Stimulated activated CD8-positive, alpha-beta memory T cell treated with anti-CD3 and anti-CD28 coated beads, Interleukin-7, amount 100 ng/mL, for 48 hours (primary cell): ENCODE data around the gene KANSL2.

ENCODE experiments used
- DNase-seq, 2 donors: peaks; one replicate each; pipeline ENCODE4 v3.0.0-alpha.2; 2020; ENCODE audit warnings: low read depth in 1 of 2; ENCODE audit errors: extremely low read depth in 1 of 2

Gene KANSL2

GRCh38 chr12:48615681-48616080 lies 66.4 kb downstream of the KANSL2 start:
- no peak for DNase-seq

GRCh38 chr12:48613321-48613720 lies 68.7 kb downstream of the KANSL2 start:
- DNase-seq = no peak
